ENCODE data around the gene USE1. TPM values are rescaled to one million over a fixed set of nuclear protein-coding genes. Genes with fewer than 3 reads are reported as not detected.

USE1 gene
- total and polyA plus RNA-seq, 4 donors, result 22.0 to 60.1 (median 34.8) TPM

DNA sequence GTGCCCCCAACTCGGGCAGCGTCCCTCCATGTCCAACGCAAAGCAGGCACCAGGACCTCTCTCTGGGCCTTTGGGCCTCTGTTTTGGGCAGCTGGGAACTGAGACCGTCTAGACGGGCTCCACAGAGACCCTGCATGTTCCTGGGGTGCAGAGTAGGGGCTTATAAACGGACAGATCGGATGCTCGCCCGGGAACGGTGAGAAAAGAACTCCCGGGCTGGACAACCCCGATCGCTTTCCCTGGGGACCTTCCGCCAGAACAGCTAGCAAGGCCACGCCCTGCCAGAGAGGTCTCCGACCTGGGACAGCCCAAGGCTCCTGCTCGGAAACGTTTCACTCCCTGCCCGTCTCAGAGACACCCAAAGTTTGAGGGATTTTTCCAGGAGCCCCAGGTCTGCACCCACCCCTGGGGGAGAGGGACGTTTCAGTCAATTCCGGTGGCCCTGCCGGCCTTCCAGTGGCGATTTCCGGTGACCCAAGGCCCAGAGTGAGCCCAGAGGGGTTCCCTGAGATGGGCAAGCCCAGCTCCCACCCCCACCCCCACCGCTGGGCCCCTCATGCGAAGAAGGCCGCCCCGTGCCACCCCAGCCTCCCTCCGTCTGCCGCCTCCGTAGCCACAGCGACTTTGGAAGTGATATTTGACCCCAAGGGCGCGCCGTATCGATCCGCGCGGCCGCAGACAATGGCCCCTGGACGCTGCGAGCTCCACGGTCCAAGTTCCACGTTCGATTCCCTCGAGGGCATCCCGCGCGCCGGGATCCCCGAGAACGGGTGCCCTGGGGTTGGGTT, 28.9 kb downstream of the USE1 start:
- TF ChIP-seq, protein P1, sequence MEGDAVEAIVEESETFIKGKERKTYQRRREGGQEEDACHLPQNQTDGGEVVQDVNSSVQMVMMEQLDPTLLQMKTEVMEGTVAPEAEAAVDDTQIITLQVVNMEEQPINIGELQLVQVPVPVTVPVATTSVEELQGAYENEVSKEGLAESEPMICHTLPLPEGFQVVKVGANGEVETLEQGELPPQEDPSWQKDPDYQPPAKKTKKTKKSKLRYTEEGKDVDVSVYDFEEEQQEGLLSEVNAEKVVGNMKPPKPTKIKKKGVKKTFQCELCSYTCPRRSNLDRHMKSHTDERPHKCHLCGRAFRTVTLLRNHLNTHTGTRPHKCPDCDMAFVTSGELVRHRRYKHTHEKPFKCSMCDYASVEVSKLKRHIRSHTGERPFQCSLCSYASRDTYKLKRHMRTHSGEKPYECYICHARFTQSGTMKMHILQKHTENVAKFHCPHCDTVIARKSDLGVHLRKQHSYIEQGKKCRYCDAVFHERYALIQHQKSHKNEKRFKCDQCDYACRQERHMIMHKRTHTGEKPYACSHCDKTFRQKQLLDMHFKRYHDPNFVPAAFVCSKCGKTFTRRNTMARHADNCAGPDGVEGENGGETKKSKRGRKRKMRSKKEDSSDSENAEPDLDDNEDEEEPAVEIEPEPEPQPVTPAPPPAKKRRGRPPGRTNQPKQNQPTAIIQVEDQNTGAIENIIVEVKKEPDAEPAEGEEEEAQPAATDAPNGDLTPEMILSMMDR (IDR thresholded peaks at IDR 0.05; ENCODE audit: control extremely low read depth, extremely low read depth), result no peak
- Histone ChIP-seq H3K9ac (ENCODE audit: insufficient read depth in 1 of 2, low read length in 2 of 2) (peak overlapping the region in 1 of 2 donors; percentile 67), H3K27ac (ENCODE audit: low read depth in 1 of 2, low read length in 1 of 2) (peak overlapping the region; percentile 59 to 87), H3K4me3 (peak overlapping the region; percentile 81), H3K36me3 (ENCODE audit: control insufficient read depth in 4 of 4, insufficient read depth in 4 of 4, low read length in 4 of 4) (no peaks in the 10 kb centered on the region), H3K27me3 (ENCODE audit: control insufficient read depth in 3 of 3, insufficient read depth in 3 of 3, low read length in 2 of 3) (no peaks in the 10 kb centered on the region), H3K9me3 (ENCODE audit: control insufficient read depth in 4 of 4, insufficient read depth in 3 of 4, low read length in 3 of 4) (no peaks in the 10 kb centered on the region), H3K4me1 (ENCODE audit: control insufficient read depth in 5 of 5, insufficient read depth in 5 of 5, low read length in 5 of 5) (peaks cover 0 to 21% (median 11%) of the 10 kb centered on the region in 5 donors)
- ATAC-seq (ENCODE audit: insufficient read depth, low FRiP score) (no peak), DNase-seq (no peak)
- 20 to 50% methylated on average over 48 to 52 of the region's 52 CpGs for WGBS, 2 donors

DNA sequence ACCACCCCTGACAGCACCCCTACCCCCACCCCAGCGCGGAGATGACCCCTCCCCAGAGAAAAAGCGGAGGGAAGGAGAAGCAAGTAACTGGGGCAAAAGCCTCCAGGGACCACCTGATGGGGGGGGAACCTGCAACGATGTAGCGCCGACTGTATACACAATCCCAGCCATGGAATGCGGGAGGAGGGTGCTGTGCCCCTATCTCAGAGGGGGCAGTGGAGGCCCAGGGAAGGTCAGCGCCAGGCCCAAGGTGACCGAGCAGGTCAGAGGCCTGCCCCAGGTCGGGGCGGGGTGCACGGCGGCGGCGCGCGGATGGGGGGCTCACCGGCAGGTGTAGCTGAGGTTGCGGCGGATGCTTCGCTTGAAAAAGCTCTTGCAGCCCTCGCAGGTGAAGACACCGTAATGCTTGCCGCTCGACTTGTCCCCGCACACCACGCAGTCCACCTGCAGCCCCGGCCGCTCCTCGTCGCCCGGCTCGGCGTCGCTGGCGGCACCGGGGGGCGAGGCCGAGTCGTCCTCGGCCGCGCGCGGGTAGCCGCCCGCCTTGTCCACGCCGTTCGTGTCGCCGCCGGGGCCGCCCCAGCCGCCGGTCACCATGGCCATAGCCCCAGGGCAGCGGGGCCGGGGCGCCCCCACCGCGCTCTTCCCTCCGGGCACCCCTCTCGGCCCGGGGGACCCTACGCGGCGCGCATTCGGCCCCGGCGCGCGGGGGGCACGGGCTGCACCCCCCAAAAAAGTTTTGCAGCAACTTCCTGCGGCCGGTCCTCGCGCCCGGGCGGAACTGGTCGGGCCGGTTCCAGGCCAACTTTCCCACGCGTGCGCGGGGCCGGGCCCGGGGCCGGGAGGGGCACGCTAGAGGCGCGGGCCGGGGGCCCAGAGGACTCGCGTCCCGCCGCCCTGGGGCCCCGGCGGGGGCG, 29.7 kb downstream of the USE1 start:
- no peak for DNase-seq
- no peaks in the 10 kb centered on the region for H3K36me3 ChIP-seq (ENCODE audit: control insufficient read depth in 4 of 4, insufficient read depth in 4 of 4, low read length in 4 of 4)
- H3K27ac ChIP-seq (ENCODE audit: low read depth in 1 of 2, low read length in 1 of 2), result peak overlapping the region; percentile 59 to 87
- WGBS, 2 donors, result 2 to 5% methylated on average over 55 to 100 of the region's 100 CpGs
- no peak overlapping the region for H3K9ac ChIP-seq (ENCODE audit: insufficient read depth in 1 of 2, low read length in 2 of 2)
- peaks cover 0 to 21% (median 11%) of the 10 kb centered on the region in 5 donors for H3K4me1 ChIP-seq (ENCODE audit: control insufficient read depth in 5 of 5, insufficient read depth in 5 of 5, low read length in 5 of 5)
- no peaks in the 10 kb centered on the region for H3K9me3 ChIP-seq (ENCODE audit: control insufficient read depth in 4 of 4, insufficient read depth in 3 of 4, low read length in 3 of 4)
- no peaks in the 10 kb centered on the region for H3K27me3 ChIP-seq (ENCODE audit: control insufficient read depth in 3 of 3, insufficient read depth in 3 of 3, low read length in 2 of 3)
- TF ChIP-seq, protein P1 (IDR thresholded peaks at IDR 0.05; ENCODE audit: control extremely low read depth, extremely low read depth), result no peak
- no peak for ATAC-seq (ENCODE audit: insufficient read depth, low FRiP score)
- peak overlapping the region; percentile 81 for H3K4me3 ChIP-seq

DNA sequence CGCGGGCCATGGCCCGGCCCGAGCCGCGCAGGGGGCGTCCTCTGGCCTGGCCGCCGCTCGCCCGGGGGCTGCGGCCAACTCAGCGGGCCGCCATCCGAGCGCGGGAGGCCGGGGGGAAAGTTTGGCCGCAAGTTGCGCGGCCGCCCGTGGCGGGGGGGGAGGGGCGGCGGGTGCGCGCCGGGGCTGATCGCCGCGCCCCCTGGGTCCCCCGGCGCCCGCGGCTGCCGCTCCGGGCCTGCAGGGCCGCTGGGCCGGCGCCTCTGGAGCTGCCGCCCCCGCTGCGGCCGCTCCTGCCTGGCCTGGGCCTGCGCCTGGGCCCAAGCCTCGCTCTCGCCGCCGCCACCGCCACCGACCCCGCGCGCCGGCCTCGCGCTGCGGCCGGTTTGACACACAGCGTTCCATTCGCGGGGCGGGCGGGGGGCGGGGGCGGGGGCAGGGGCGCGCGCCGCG, 30.4 kb downstream of the USE1 start, which contains the start of gene NR2F6:
NR2F6 (minus strand) TSS at position 385 of the 450 bp plus-strand sequence. CDS start 699 bp downstream, outside the sequence.
- H3K4me3 ChIP-seq, result peak within 1 kb of the TSS; percentile 81
- TF ChIP-seq, protein P1 (IDR thresholded peaks at IDR 0.05; ENCODE audit: control extremely low read depth, extremely low read depth), result no peak
- no peak for ATAC-seq (ENCODE audit: insufficient read depth, low FRiP score)
- no peak within 1 kb of the TSS for H3K9ac ChIP-seq (ENCODE audit: insufficient read depth in 1 of 2, low read length in 2 of 2)
- no peaks in the 10 kb centered on the region for H3K36me3 ChIP-seq (ENCODE audit: control insufficient read depth in 4 of 4, insufficient read depth in 4 of 4, low read length in 4 of 4)
- H3K9me3 ChIP-seq (ENCODE audit: control insufficient read depth in 4 of 4, insufficient read depth in 3 of 4, low read length in 3 of 4), result no peaks in the 10 kb centered on the region
- H3K4me1 ChIP-seq (ENCODE audit: control insufficient read depth in 5 of 5, insufficient read depth in 5 of 5, low read length in 5 of 5), result peaks cover 0 to 21% (median 11%) of the 10 kb centered on the region in 5 donors
- H3K27ac ChIP-seq (ENCODE audit: low read depth in 1 of 2, low read length in 1 of 2), result peak within 1 kb of the TSS; percentile 87 to 91
- no peak for DNase-seq
- WGBS, 2 donors, result 0 to 1% methylated on average over 29 to 72 of the region's 72 CpGs
- H3K27me3 ChIP-seq (ENCODE audit: control insufficient read depth in 3 of 3, insufficient read depth in 3 of 3, low read length in 2 of 3), result no peaks in the 10 kb centered on the region
